ENCODE results near the gene CHCHD3. TPM values are rescaled to one million over a fixed set of nuclear protein-coding genes. Genes with fewer than 3 reads are reported as not detected.

The CHCHD3 gene
- total RNA-seq, 3 donors from 2014 or later: 52.1 to 59.4 (median 53.1) TPM

GRCh38 chr7:133029463-133029862 is 52.4 kb downstream of the CHCHD3 start:
- Histone ChIP-seq H3K36me3 (no peaks in the 10 kb centered on the region), H3K9me3 (peaks cover 0 to 3% of the 10 kb centered on the region in 2 donors), H3K4me1 (no peaks in the 10 kb centered on the region), H3K4me3 (no peak overlapping the region), H3K27ac (no peak overlapping the region), H3K27me3 (no peaks in the 10 kb centered on the region)
- no peak for DNase-seq (ENCODE audit: low spot score in 2 of 2)
- TF ChIP-seq POLR2A (IDR thresholded peaks at IDR 0.05) (no peak), CTCF (IDR thresholded peaks at IDR 0.05) (no peak), POLR2AphosphoS5 (IDR thresholded peaks at IDR 0.05) (no peak)
- intact Hi-C loops (cut with DNase I; ENCODE audit: low total_unique reads): no loop called here

GRCh38 chr7:133027397-133027796 is 54.5 kb downstream of the CHCHD3 start:
- Histone ChIP-seq H3K4me1 (no peaks in the 10 kb centered on the region), H3K4me3 (no peak overlapping the region), H3K27ac (no peak overlapping the region), H3K36me3 (no peaks in the 10 kb centered on the region), H3K9me3 (peaks cover 0 to 3% of the 10 kb centered on the region in 2 donors), H3K27me3 (no peaks in the 10 kb centered on the region)
- intact Hi-C loops (cut with DNase I; ENCODE audit: low total_unique reads): no loop called here
- TF ChIP-seq CTCF (IDR thresholded peaks at IDR 0.05) (no peak), POLR2A (IDR thresholded peaks at IDR 0.05) (no peak), POLR2AphosphoS5 (IDR thresholded peaks at IDR 0.05) (no peak)
- no peak for DNase-seq (ENCODE audit: low spot score in 2 of 2)

- Histone ChIP-seq H3K4me1 (no peaks in the 10 kb centered on the region), H3K27ac (no peak overlapping the region), H3K27me3 (no peaks in the 10 kb centered on the region), H3K4me3 (no peak overlapping the region), H3K36me3 (no peaks in the 10 kb centered on the region), H3K9me3 (peaks cover 0 to 3% of the 10 kb centered on the region in 2 donors)
- intact Hi-C loops (cut with DNase I; ENCODE audit: low total_unique reads): no loop called here
- no peak for DNase-seq (ENCODE audit: low spot score in 2 of 2)
- no peak for TF ChIP-seq CTCF (IDR thresholded peaks at IDR 0.05)
- no peak for TF ChIP-seq POLR2A (IDR thresholded peaks at IDR 0.05)
Observed at GRCh38 chr7:133026210-133026859, 55.6 kb downstream of the CHCHD3 start.

GRCh38 chr7:133025056-133025455 is 56.8 kb downstream of the CHCHD3 start:
- H3K27me3 ChIP-seq: no peaks in the 10 kb centered on the region
- intact Hi-C loops (cut with DNase I; ENCODE audit: low total_unique reads): no loop called here
- DNase-seq (ENCODE audit: low spot score in 2 of 2): no peak
- no peaks in the 10 kb centered on the region for H3K36me3 ChIP-seq
- no peak for TF ChIP-seq POLR2A (IDR thresholded peaks at IDR 0.05)
- no peak for TF ChIP-seq CTCF (IDR thresholded peaks at IDR 0.05)
- TF ChIP-seq POLR2AphosphoS5 (IDR thresholded peaks at IDR 0.05): no peak
- no peak overlapping the region for H3K4me3 ChIP-seq
- H3K4me1 ChIP-seq: no peaks in the 10 kb centered on the region
- peaks cover 0 to 3% of the 10 kb centered on the region in 2 donors for H3K9me3 ChIP-seq
- no peak overlapping the region for H3K27ac ChIP-seq

GRCh38 chr7:133024596-133024995 is 57.3 kb downstream of the CHCHD3 start:
- intact Hi-C loops (cut with DNase I; ENCODE audit: low total_unique reads): no loop called here

More at GRCh38 chr7:133024596-133024995, 57.3 kb downstream of the CHCHD3 start:
- DNase-seq (ENCODE audit: low spot score in 2 of 2): no peak
- H3K27me3 ChIP-seq: no peaks in the 10 kb centered on the region
- peaks cover 0 to 3% of the 10 kb centered on the region in 2 donors for H3K9me3 ChIP-seq
- H3K27ac ChIP-seq: no peak overlapping the region
- H3K4me1 ChIP-seq: no peaks in the 10 kb centered on the region
- H3K4me3 ChIP-seq: no peak overlapping the region
- TF ChIP-seq CTCF (IDR thresholded peaks at IDR 0.05): no peak
- no peak for TF ChIP-seq POLR2AphosphoS5 (IDR thresholded peaks at IDR 0.05)
- H3K36me3 ChIP-seq: no peaks in the 10 kb centered on the region

Measured in breast epithelium (tissue), 4 donors.